GM12878 (cell line): Measurements from ENCODE around the gene PPP1R1C.

ENCODE experiments used
- ATF2 ChIP-seq: IDR thresholded peaks from 2 replicates; pipeline ENCODE4 v1.6.1; 2012; ENCODE audit warnings: low read length, inconsistent platforms
- CBX3 ChIP-seq: fragments of 200-600 bp; sonication (generic); IDR thresholded peaks from 2 replicates; pipeline ENCODE4 v1.6.1; 2016; ENCODE audit warnings: low read depth, borderline replicate concordance
- CTCF ChIP-seq, 3 experiments: IDR thresholded peaks in 2 of 3; conservative IDR thresholded peaks in 1 of 3; 2 replicates each; pipeline ENCODE4 v1.5.1; 2011; ENCODE audit warnings: low read depth in 3 of 3, low read length in 3 of 3, mild to moderate bottlenecking in 3 of 3, control low read depth in 2 of 3, moderate library complexity in 2 of 3, inconsistent platforms in 1 of 3, mixed read lengths in 1 of 3; ENCODE audit not compliant: control insufficient read depth in 2 of 3, insufficient read depth in 1 of 3; ENCODE audit errors: extremely low read depth in 1 of 3
- NRF1 ChIP-seq: conservative IDR thresholded peaks from 2 replicates; pipeline ENCODE4 v1.6.1; 2011; ENCODE audit warnings: mild to moderate bottlenecking, low read depth, low read length, improper control_type of control experiment
- PAX5 ChIP-seq: IDR thresholded peaks from 2 replicates; pipeline ENCODE4 v1.6.1; 2011; ENCODE audit warnings: low read depth, low read length, borderline replicate concordance
- POLR2A ChIP-seq: IDR thresholded peaks from 2 replicates; pipeline ENCODE4 v1.6.1; 2011; ENCODE audit warnings: low read depth, mild to moderate bottlenecking, low read length
- ZBTB4 ChIP-seq: fragments of 450-650 bp; formaldehyde crosslinking; IDR thresholded peaks from 2 replicates; pipeline ENCODE4 v1.4.0; 2022; ENCODE audit warnings: mild to moderate bottlenecking, moderate library complexity
- ZNF687 ChIP-seq: fragments of 450-650 bp; IDR thresholded peaks from 2 replicates; pipeline ENCODE4 v1.6.1; 2017; ENCODE audit warnings: mild to moderate bottlenecking, moderate library complexity

- TF ChIP-seq ZNF687 (no peak), PAX5 (no peak), NRF1 (no peak), ZBTB4 (CRISPR knock-in tag) (no peak), CBX3 (no peak), CTCF (IDR thresholded peaks at IDR 0.05 in 2 of 3, conservative IDR thresholded peaks at IDR 0.05 in 1 of 3; ENCODE audit: control insufficient read depth in 2 of 3, extremely low read depth in 1 of 3, insufficient read depth in 1 of 3, low read depth in 3 of 3, low read length in 3 of 3) (no peak), ATF2 (no peak), POLR2A (no peak)
These were observed 40.8 kb upstream of the PPP1R1C start for GRCh38 chr2:181944914-181945291.
